H1 (cell line): ENCODE results near the gene PAF1. TPM values are rescaled to one million over a fixed set of nuclear protein-coding genes. Genes with fewer than 3 reads are reported as not detected.
A peak's percentile ranks its signal among the peaks of the same experiment; 100 is the strongest.

Experiments used
- BRCA1 ChIP-seq: IDR thresholded peaks from 2 replicates; pipeline ENCODE4 v1.6.1; 2012; ENCODE audit warnings: low read depth, low read length, improper control_type of control experiment
- E2F6 ChIP-seq: IDR thresholded peaks from 2 replicates; pipeline ENCODE4 v1.6.1; 2012; ENCODE audit warnings: inconsistent platforms
- KDM4A ChIP-seq: IDR thresholded peaks from one replicate; pipeline ENCODE4 v1.7.1; 2012; ENCODE audit warnings: low read depth, mild to moderate bottlenecking, moderate library complexity, low read length, inconsistent platforms; ENCODE audit not compliant: severe bottlenecking
- NANOG ChIP-seq: IDR thresholded peaks from 2 replicates; pipeline ENCODE4 v1.6.1; 2011; ENCODE audit warnings: low read length, low read depth, mild to moderate bottlenecking, inconsistent platforms; ENCODE audit not compliant: insufficient read depth, poor library complexity, severe bottlenecking
- POU5F1 ChIP-seq: IDR thresholded peaks from 2 replicates; pipeline ENCODE4 v1.6.1; 2011; ENCODE audit warnings: low read depth, mild to moderate bottlenecking, low read length, moderate library complexity
- RFX5 ChIP-seq: IDR thresholded peaks from 2 replicates; pipeline ENCODE4 v1.6.1; 2011; ENCODE audit warnings: low read depth, low read length, improper control_type of control experiment, borderline replicate concordance
- RXRA ChIP-seq: IDR thresholded peaks from 2 replicates; pipeline ENCODE4 v1.6.1; 2011; ENCODE audit warnings: low read depth, mild to moderate bottlenecking, low read length, moderate library complexity; ENCODE audit not compliant: insufficient read depth
- SP1 ChIP-seq: IDR thresholded peaks from 2 replicates; pipeline ENCODE4 v1.6.1; 2011; ENCODE audit warnings: low read depth, low read length
- ZNF274 ChIP-seq: IDR thresholded peaks from 2 replicates; pipeline ENCODE4 v1.7.0; 2012; ENCODE audit warnings: low read length, borderline replicate concordance; ENCODE audit errors: extremely low read depth
- polyA plus RNA-seq, 7 experiments: library from polyadenylated mRNA; depleted of rRNA in 3 of 7; stranded (reverse) in 5 of 7; unstranded in 2 of 7; fragments of >200 nt in 5 of 7; fragments of 200-250 nt in 2 of 7; gene quantifications; 1 replicate in 5 of 7; 2 replicates in 1 of 7; 4 replicates in 1 of 7; pipeline versions ENCODE4 v1.2.1 to v1.2.3, GENCODE V29; 2011 to 2013; ENCODE audit warnings: missing spikeins in 2 of 7, mixed read lengths in 2 of 7
- total RNA-seq: library from RNA; stranded (reverse); fragmentation: NEBNext Ultra II Directional; extraction: Animal tissue kit (Norgen Biotek cat#: 25700); gene quantifications from 2 replicates; pipeline ENCODE4 v1.2.1, GENCODE V29; 2021

The PAF1 gene
- total and polyA plus RNA-seq, 2 of the 8 experiments (the other 6 are each of a cell fraction or from before 2014, with no cell fraction given), result 31.4 to 58.6 TPM

GRCh38 chr19:39403331-39404312, 12.7 kb upstream of the PAF1 start (continued):
- TF ChIP-seq E2F6, result no peak
- TF ChIP-seq NANOG, result no peak
- peak; percentile 87 for TF ChIP-seq SP1
- no peak for TF ChIP-seq POU5F1
- TF ChIP-seq RFX5, result no peak
- TF ChIP-seq ZNF274, result no peak
- no peak for TF ChIP-seq KDM4A
- no peak for TF ChIP-seq BRCA1
- no peak for TF ChIP-seq RXRA
